ENCODE results near the gene XK.
A peak's percentile ranks its signal among the peaks of the same experiment; 100 is the strongest.
"Not testable (repeated sequence)": the region's sequence is repeated elsewhere in the genome, so short reads cannot be mapped to it uniquely, and the experiment has no call there.

The XK gene

DNA sequence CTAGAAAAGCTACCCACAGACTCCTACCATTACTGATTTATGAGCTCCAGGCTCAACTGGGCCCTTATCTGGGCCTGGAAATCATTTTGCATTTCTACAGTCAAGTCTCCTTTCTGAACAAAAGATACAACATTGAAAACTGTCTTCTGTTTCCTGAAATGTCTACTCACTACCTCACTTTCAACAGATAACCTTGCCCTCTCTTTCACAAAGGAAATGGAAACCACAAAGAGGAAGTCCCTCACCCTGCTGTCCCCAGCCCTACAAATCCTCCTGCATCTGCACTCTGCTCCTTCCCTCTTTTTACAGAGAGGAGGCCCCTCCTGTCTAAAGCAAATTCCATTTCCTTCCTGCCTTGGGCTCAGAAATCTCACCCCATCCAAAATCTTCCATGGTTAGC, 69.4 kb downstream of the XK start:
- peak in 1 of 5 donors; percentile 77 for DNase-seq

- no peak for DNase-seq
These were observed 71.5 kb downstream of the XK start for GRCh38 chrX:37757082-37757481.

DNA sequence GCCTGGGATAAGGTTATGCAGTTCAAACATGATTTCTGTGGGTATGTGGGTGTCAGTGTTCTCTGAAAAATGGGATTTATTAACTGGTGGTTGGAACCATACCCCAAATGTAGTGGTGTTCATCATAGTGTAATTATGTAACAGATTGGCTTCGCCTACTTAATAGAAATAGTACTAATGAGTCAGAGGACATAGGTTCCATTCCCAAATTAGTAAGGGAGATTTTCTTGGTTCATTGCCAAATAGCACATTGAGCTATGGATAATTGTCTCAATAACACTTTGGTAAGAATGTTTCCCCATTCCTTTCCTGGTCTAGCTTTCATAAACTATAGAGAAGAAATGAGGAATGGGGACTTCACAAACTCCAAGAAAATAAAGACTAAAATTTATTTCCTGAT, 73.8 kb downstream of the XK start:
- DNase-seq = no peak

- no peak for DNase-seq
These were observed 74.4 kb downstream of the XK start for GRCh38 chrX:37759878-37760418.

GRCh38 chrX:37763400-37763799, 77.8 kb downstream of the XK start:
- no peak for DNase-seq

DNA sequence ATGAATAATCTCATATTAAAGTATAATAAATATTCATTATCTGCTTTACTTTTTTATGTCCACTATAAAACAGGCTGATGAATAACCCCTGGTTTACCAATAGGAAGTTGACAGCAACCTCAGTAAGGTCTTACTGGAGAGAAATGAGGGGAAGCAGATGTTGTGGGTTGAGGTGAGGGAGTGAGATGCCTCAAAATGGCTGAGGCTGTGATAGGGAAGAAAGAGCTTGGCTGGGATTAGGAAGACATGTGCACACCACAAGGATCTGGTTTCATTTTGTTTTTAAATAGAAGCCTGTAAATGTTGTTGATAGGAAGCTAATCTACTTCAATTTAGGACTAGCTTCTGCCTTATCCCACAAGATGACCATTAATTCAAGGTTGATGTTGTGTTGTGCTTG, 79.9 kb downstream of the XK start:
- DNase-seq = no peak

- DNase-seq = no peak
These were observed 81.8 kb downstream of the XK start for GRCh38 chrX:37767430-37767829.

- DNase-seq = not testable (repeated sequence)
These were observed 83.3 kb downstream of the XK start for GRCh38 chrX:37768866-37769265.

DNA sequence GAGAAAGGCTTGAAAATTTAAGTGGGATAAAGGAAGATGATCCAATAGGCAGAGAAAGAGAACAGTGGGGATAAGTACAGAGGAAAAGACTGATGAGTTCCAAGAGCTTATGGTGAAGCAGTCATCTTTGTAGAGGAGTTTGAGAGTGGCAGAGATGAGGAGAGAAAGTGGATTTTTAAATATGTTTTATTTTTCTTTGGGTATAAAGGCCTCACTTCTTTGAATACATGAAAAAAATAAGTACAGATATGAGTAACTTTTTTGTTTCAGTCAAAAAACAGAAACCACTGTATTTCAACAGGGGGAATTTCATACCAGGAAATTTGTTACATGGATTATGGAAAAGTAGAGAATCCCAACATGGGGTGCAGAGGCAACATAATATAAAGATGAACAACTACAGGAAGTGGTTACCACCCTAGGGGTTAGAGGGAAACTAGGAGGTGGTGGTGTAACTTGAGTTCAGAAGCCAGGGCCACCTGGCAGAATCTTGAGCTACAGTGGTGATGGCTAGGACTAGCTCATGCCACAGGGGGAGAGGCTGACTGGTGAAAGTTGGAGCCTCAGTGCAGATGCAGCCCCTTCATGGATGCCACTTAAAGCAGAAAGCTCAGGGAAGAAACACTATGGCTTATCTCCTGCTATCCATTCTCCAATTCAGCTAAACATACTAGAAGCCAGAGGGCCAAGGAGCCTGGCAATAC, 90.8 kb downstream of the XK start:
- peak in 1 of 5 donors; percentile 33 for DNase-seq

DNA sequence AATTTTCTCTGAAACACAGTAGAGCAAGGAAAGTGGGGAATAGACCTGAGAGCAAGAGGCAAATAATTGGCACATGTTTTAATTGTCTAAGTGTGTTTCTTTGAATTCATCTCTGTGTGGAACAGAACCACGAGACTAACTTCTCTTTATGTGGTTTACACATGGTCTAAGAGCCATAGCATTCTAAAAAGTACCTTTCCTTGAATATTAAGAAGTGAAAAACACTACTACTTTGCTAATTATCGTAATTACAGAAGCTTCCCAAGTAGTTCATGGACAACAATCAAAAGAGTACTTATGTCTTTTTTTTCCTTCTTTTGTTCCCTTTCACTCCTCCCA, 91.4 kb downstream of the XK start:
- no peak for DNase-seq

DNA sequence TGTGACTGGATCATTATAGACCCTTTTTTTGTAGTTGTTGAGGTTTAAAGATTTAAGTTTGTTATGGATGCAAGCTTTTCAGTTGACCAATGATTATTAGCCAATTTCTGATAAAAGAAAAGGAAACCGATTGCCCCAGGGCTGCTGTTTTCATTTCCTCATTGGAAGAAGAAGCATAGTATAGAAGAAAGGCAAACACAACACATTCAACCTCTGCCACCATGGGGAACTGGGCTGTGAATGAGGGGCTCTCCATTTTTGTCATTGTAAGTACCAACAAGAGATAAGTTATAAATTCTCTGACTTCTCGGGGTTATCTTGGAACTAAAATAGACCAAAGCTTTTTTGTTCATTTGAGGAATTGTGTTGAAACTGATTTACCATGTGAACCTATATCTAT, 94.3 kb downstream of the XK start, which contains the start of gene CYBB:
TSS of gene CYBB (plus strand) at position 203 of the 400 bp plus-strand sequence. CDS start at position 222, 19 bp downstream.
- no peak for DNase-seq

DNA sequence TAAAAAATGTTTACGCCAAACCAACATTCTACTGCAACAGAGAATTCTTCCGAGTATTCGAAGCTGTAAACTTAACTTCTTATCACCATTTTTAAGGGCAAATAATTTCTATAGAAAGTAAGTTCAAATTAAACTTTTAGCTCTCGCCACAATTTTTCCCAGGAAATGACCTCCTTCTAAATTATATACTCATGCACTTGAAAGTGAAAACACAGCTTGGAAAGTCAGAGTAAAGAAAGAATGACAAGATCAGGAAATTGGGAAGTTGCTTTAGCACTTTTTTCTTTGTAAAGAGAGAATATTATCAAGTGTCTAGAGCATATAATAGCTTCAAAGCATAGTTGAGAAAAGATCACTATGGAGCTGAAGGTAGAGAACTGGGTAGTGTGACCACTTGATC, 95.5 kb downstream of the XK start:
- DNase-seq = no peak
